ENCODE results near the gene CTBS. TPM values are rescaled to one million over a fixed set of nuclear protein-coding genes. Genes with fewer than 3 reads are reported as not detected.

CTBS gene
- total RNA-seq, 1 donor from 2014 or later = 2.5 TPM

Other genes starting within 250 kb of the CTBS start
- not detected for gene DNASE2B, start 176.0 kb downstream of the CTBS start, total RNA-seq
- 20.9 TPM for gene RPF1, start 95.2 kb downstream of the CTBS start, total RNA-seq
- gene SPATA1, start 68.1 kb downstream of the CTBS start, total RNA-seq = 0.74 TPM
- 4.2 TPM for gene GNG5, start 67.9 kb downstream of the CTBS start, total RNA-seq
- 45.5 TPM for gene SSX2IP, start 116.0 kb upstream of the CTBS start, total RNA-seq